Naive thymus-derived CD8-positive, alpha-beta T cell (primary cell): ENCODE measurements around the gene OFD1. TPM values are rescaled to one million over a fixed set of nuclear protein-coding genes. Genes with fewer than 3 reads are reported as not detected.

Experiments used
- ATAC-seq, 2 donors: fragments of 150-1000 bp; cut with Tn5 transposase in 1 of 2; sonication (Bioruptor Pico), chemical (Tn5 transposase) in 1 of 2; 1 replicate in 1 of 2; 2 replicates in 1 of 2; pipeline ENCODE4 v1.10.0; 2021; ENCODE audit warnings: mild to moderate bottlenecking in 2 of 2, moderate library complexity in 2 of 2
- POLR2A ChIA-PET: fragments of 350-600 bp; sonication (Branson Sonifier 250); formaldehyde crosslinking; loops from one replicate; lab custom pipeline; 2021; ENCODE audit warnings: antibody characterized with exemption; lab: Charles Lee
- DNase-seq, 10 donors: peaks; one replicate each; pipeline versions ENCODE4 v3.0.0 to v3.0.0-alpha.2; 2020 to 2022
- H3K27ac Mint-ChIP-seq, 10 donors: one replicate each; pipeline ENCODE4 v1.8.0; 2020 to 2022; ENCODE audit warnings: mild to moderate bottlenecking in 10 of 10, mixed read lengths in 10 of 10, moderate library complexity in 4 of 10, inconsistent platforms in 1 of 10
- H3K27me3 Mint-ChIP-seq, 5 donors: one replicate each; pipeline ENCODE4 v1.8.0; 2021 to 2022; ENCODE audit warnings: mixed read lengths in 5 of 5
- H3K36me3 Mint-ChIP-seq, 3 donors: one replicate each; pipeline ENCODE4 v1.8.0; 2020 to 2022; ENCODE audit warnings: mixed read lengths in 3 of 3, mild to moderate bottlenecking in 2 of 3, inconsistent platforms in 1 of 3
- H3K4me1 Mint-ChIP-seq, 4 donors: one replicate each; pipeline ENCODE4 v1.8.0; 2021 to 2022; ENCODE audit warnings: mixed read lengths in 4 of 4
- H3K4me3 Mint-ChIP-seq, 10 donors: one replicate each; pipeline ENCODE4 v1.8.0; 2020 to 2022; ENCODE audit warnings: mild to moderate bottlenecking in 10 of 10, mixed read lengths in 10 of 10, moderate library complexity in 6 of 10, inconsistent platforms in 1 of 10
- H3K9me3 Mint-ChIP-seq, 9 donors: one replicate each; pipeline ENCODE4 v1.8.0; 2020 to 2022; ENCODE audit warnings: mixed read lengths in 9 of 9, mild to moderate bottlenecking in 3 of 9, inconsistent platforms in 1 of 9, moderate library complexity in 1 of 9
- polyA plus RNA-seq, 3 donors: library from polyadenylated mRNA; unstranded; fragments of 300-500 nt; fragmentation: Illumina TruSeq; gene quantifications; one replicate each; pipeline ENCODE4 v1.2.3, GENCODE V29; 2021
- total RNA-seq, 8 experiments: library from RNA in 2 of 8; stranded (reverse) in 2 of 8; gene quantifications; one replicate each; pipeline ENCODE4 v1.2.3 and lab custom pipeline; 2021 to 2026

The OFD1 gene
- total and polyA plus RNA-seq, 5 experiments from 2014 or later: 27.3 to 127 (median 37.6) TPM

DNA sequence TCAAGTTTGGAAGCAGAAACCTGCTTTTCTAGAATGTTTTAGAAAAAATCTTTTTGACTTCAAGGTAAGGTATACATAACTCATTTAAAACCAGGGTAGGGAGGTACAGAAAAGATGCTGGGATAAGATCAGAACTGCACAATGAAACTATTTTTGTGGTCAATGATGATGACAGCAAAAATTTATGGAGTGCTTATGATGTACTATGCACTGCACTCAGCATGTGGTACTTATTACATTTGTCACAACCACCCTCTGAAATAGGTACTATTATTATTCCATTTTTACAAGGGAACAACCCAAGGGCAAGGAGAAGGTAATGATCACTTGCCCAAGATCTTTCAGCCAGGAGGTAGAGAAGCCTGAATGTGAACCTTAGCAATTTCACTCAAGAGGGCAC lies 74.3 kb downstream of the OFD1 start:
- H3K4me1 Mint-ChIP-seq: no peaks in the 10 kb centered on the region
- H3K27me3 Mint-ChIP-seq: peaks cover 0 to 10% (median 3%) of the 10 kb centered on the region in 5 donors
- H3K9me3 Mint-ChIP-seq: no peaks in the 10 kb centered on the region
- no peaks in the 10 kb centered on the region for H3K36me3 Mint-ChIP-seq
- no peak for ATAC-seq
- DNase-seq: no peak
- POLR2A ChIA-PET: no interaction called here
- no peak overlapping the region for H3K4me3 Mint-ChIP-seq
- no peak overlapping the region for H3K27ac Mint-ChIP-seq

DNA sequence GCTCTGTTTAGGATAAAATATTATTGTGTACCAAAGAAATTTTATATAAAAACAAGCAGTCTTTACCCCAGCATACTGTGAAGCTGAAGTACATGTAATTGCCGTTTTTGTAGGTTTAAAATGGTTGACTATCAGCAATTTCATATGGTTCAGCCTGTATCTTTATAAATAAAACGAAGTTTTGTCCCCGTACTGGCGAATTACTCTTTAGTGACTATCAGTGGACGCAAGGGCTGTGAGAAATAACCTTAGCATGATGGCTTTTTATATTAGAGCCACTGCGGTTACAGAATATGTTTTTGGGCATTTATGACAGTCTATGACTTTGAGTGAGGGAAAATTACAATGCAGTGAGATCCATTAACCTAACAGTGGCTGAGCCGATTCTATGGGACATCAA lies 81.1 kb downstream of the OFD1 start:
- H3K27me3 Mint-ChIP-seq: peaks cover 2 to 20% (median 9%) of the 10 kb centered on the region in 5 donors
- no peak for ATAC-seq
- H3K27ac Mint-ChIP-seq: no peak overlapping the region
- no peaks in the 10 kb centered on the region for H3K9me3 Mint-ChIP-seq
- POLR2A ChIA-PET: no interaction called here
- H3K4me1 Mint-ChIP-seq: no peaks in the 10 kb centered on the region
- no peak for DNase-seq
- no peaks in the 10 kb centered on the region for H3K36me3 Mint-ChIP-seq
- no peak overlapping the region for H3K4me3 Mint-ChIP-seq

DNA sequence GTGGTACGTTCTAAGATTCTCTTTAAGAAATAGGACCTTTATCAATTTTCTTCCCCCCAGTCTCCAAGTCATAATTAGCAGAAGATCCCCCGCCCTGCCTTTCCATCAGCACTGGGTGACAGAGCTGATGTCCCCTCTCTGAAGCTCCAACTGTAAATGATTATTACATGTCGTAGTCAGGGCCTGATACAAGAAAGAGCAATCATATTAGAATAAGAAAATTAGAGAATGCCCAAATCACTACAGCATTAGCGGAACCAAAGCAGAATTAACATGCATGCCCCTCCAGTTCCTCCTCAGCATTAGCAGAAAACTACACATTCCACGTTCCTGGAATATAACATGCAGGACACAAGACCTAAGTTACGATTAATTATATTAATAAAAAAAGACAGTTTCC lies 81.6 kb downstream of the OFD1 start:
- Mint-ChIP-seq H3K27me3 (peaks cover 2 to 20% (median 9%) of the 10 kb centered on the region in 5 donors), H3K4me3 (no peak overlapping the region), H3K36me3 (no peaks in the 10 kb centered on the region), H3K4me1 (no peaks in the 10 kb centered on the region), H3K9me3 (no peaks in the 10 kb centered on the region), H3K27ac (no peak overlapping the region)
- POLR2A ChIA-PET: no interaction called here
- ATAC-seq (no peak), DNase-seq (no peak)

DNA sequence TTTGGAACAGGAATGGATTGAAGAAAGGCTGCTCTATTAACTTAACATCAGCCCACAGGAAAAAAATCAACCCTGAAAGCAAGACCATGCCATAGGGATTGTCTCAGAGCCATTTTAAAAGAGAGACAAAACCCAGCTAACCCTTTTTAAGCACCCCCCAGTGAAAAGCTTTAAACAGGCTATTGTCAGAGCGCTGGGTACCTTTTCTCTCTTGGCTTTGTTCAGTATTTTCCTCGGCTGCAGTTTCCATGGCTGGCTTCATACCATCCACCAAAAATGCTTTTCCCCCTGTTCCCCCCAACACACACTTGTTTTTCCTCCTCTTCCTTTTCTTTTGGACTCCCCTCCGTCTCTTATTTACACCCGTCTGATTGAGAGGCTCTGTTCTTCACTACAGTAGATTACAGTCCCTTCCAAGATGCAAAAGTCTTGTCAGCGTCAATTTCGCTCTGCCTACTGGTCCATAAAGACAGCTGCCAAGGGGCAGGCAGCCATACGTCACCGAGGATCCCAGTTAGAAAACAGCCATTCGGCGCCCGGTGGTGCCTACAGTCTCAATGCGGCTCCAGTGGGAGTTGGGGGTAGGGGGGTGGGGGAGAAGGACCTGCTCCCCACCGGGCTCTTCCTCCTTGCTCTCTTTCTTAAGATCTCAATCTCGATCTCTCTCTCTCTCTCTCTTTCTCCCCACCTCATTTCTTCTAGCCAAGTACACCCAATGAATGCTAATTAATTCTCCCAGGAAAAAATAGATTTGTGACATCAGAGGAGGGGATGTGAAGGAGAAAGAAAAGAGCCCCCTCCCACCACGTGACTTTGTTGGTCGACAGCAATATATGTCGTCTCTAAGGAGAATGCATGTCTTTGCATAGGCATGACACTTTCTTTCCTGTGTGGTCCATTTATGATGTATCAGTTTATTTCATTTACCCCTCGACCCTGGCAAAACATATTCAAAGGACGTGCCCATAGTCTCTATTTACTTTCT lies 82.4 kb downstream of the OFD1 start, which contains the start of gene GPM6B:
TSS of gene GPM6B (minus strand) at position 451 of the 985 bp plus-strand sequence. CDS start at position 262, 189 bp downstream.
- H3K27me3 Mint-ChIP-seq: peaks cover 2 to 20% (median 9%) of the 10 kb centered on the region in 5 donors
- H3K9me3 Mint-ChIP-seq: no peaks in the 10 kb centered on the region
- no peaks in the 10 kb centered on the region for H3K36me3 Mint-ChIP-seq
- no peak within 1 kb of the TSS for H3K4me3 Mint-ChIP-seq
- POLR2A ChIA-PET: no interaction called here
- H3K4me1 Mint-ChIP-seq: no peaks in the 10 kb centered on the region
- no peak for DNase-seq
- H3K27ac Mint-ChIP-seq: no peak within 1 kb of the TSS
- no peak for ATAC-seq

Other genes with a start within 250 kb of the OFD1 start
- not detected for gene EGFL6, start 165.1 kb upstream of the OFD1 start, total RNA-seq
- not detected for gene EGFL6, start 165.1 kb upstream of the OFD1 start, polyA plus RNA-seq
- gene TCEANC, start 81.6 kb upstream of the OFD1 start, total RNA-seq: 10 to 100 TPM; 13.7 to 14.5 TPM
- gene TCEANC, start 81.6 kb upstream of the OFD1 start, polyA plus RNA-seq: 10 to 100 TPM in 1 of 3 donors, 1 to 10 TPM in 2; 6.2 to 11.5 (median 8.7) TPM
- 10 to 100 TPM; 13.7 to 14.0 TPM for gene RAB9A, start 45.6 kb upstream of the OFD1 start, total RNA-seq
- 10 to 100 TPM; 15.6 to 22.1 (median 17.3) TPM for gene RAB9A, start 45.6 kb upstream of the OFD1 start, polyA plus RNA-seq
- gene TRAPPC2, start 128 bp upstream of the OFD1 start, total RNA-seq: 10 to 100 TPM; 34.3 to 35.5 TPM
- 10 to 100 TPM; 25.7 to 51.5 (median 31.9) TPM for gene TRAPPC2, start 128 bp upstream of the OFD1 start, polyA plus RNA-seq
- not detected for gene GPM6B, start 82.3 kb downstream of the OFD1 start, total RNA-seq
- gene GPM6B, start 82.3 kb downstream of the OFD1 start, polyA plus RNA-seq: under 1 TPM; 0.16 to 0.68 (median 0.46) TPM